PC-9 (cell line): ENCODE data around the gene CPED1. TPM values are rescaled to one million over a fixed set of nuclear protein-coding genes. Genes with fewer than 3 reads are reported as not detected.

ENCODE experiments used
- BruUV-seq: library from RNA; stranded (reverse); fragments of 400-500 nt; replicated peaks from 2 replicates; lab custom pipeline; 2021; lab: Mats Ljungman, UMichigan
- CTCF ChIA-PET: fragments of 300-600 bp; sonication (Branson Sonifier 250); formaldehyde crosslinking; loops from one replicate; lab custom pipeline; 2022; ENCODE audit warnings: antibody characterized with exemption; lab: Charles Lee
- POLR2A ChIA-PET: fragments of 300-600 bp; sonication (Branson Sonifier 250); formaldehyde crosslinking; loops from one replicate; lab custom pipeline; 2022; ENCODE audit warnings: antibody characterized with exemption; ENCODE audit not compliant: unreplicated experiment; lab: Charles Lee
- DNase-seq, 2 experiments: peaks; one replicate each; pipeline versions ENCODE4 v3.0.0 to v3.0.0-alpha.2; 2015 to 2022; ENCODE audit warnings: mixed read lengths in 1 of 2
- H2AFZ ChIP-seq: fragments of 200-600 bp; sonication (generic); 2 replicates; pipeline ENCODE4 v1.8.1; 2017; ENCODE audit warnings: antibody characterized with exemption
- H3F3A ChIP-seq: fragments of 200-600 bp; sonication (generic); 2 replicates; pipeline ENCODE4 v1.8.1; 2017; ENCODE audit warnings: antibody characterized with exemption, mild to moderate bottlenecking, low read depth; ENCODE audit not compliant: insufficient read depth
- H3K27ac ChIP-seq: fragments of 200-600 bp; sonication (generic); 2 replicates; pipeline ENCODE4 v1.6.1; 2016; ENCODE audit warnings: mixed run types
- H3K27me3 ChIP-seq: fragments of 200-600 bp; sonication (generic); 2 replicates; pipeline ENCODE4 v1.6.1; 2016; ENCODE audit warnings: low read depth, mixed run types; ENCODE audit not compliant: insufficient read depth
- H3K36me3 ChIP-seq: fragments of 200-600 bp; sonication (generic); 2 replicates; pipeline ENCODE4 v1.6.1; 2016; ENCODE audit warnings: low read depth, mixed run types
- H3K4me1 ChIP-seq: fragments of 200-600 bp; sonication (generic); replicated peaks from 2 replicates; pipeline ENCODE4 v1.6.1; 2016; ENCODE audit warnings: mixed run types; ENCODE audit not compliant: insufficient read depth
- H3K4me2 ChIP-seq: fragments of 200-600 bp; sonication (generic); 2 replicates; pipeline ENCODE4 v1.6.1; 2017; ENCODE audit warnings: mixed run types
- H3K4me3 ChIP-seq: fragments of 200-600 bp; sonication (generic); 2 replicates; pipeline ENCODE4 v1.6.1; 2016; ENCODE audit warnings: mixed run types
- H3K79me2 ChIP-seq: fragments of 200-600 bp; sonication (generic); 2 replicates; pipeline ENCODE4 v1.6.1; 2017; ENCODE audit warnings: low read depth, mixed run types
- H3K9me2 ChIP-seq: fragments of 200-600 bp; sonication (generic); 2 replicates; pipeline ENCODE4 v1.8.1; 2017; ENCODE audit warnings: mild to moderate bottlenecking; ENCODE audit not compliant: insufficient read depth
- H3K9me3 ChIP-seq: fragments of 200-600 bp; sonication (generic); 2 replicates; pipeline ENCODE4 v1.8.1; 2016; ENCODE audit warnings: low read depth; ENCODE audit not compliant: insufficient read depth
- H4K20me1 ChIP-seq: fragments of 200-600 bp; sonication (generic); 2 replicates; pipeline ENCODE4 v1.8.1; 2017; ENCODE audit not compliant: insufficient read depth
- CTCF ChIP-seq: fragments of 200-600 bp; sonication (generic); conservative IDR thresholded peaks from 2 replicates; pipeline ENCODE4 v1.6.1; 2017; ENCODE audit warnings: mixed run types, antibody characterized with exemption, mild to moderate bottlenecking, moderate library complexity
- EZH2 ChIP-seq: fragments of 200-600 bp; sonication (generic); IDR thresholded peaks from 2 replicates; pipeline ENCODE4 v1.8.0; 2017; ENCODE audit warnings: antibody characterized with exemption, low read depth
- intact Hi-C: fragments of 100-400 bp; cut with micrococcal nuclease; formaldehyde crosslinking; loops from one replicate; pipeline ENCODE4 v1.10.0; 2022; ENCODE audit not compliant: unreplicated experiment
- total RNA-seq: library from RNA; stranded (reverse); gene quantifications from 2 replicates; pipeline ENCODE4 v1.2.3, GENCODE V29; 2021

The CPED1 gene
- total RNA-seq, 1 experiment from 2014 or later = 2.4 TPM

- DNase-seq = peak; percentile 60 to 61
- CTCF ChIA-PET = no interaction called here
- H3K79me2 ChIP-seq = no peaks in the 10 kb centered on the region
- H3K4me1 ChIP-seq = 0 out of 2 replicates have a peak, but pooled peaks cover 9% of the 10 kb centered on the region
- no peaks in the 10 kb centered on the region for H4K20me1 ChIP-seq
- H3K36me3 ChIP-seq = no peaks in the 10 kb centered on the region
- H3K27ac ChIP-seq = no peak overlapping the region
- POLR2A ChIA-PET = interaction anchor here (0.5 to 0.7 kb wide), 4 partner anchors 317 to 1540 kb away, joined by 4 to 12 read pairs (median 4); no protein-coding TSS in a partner anchor
- H3K27me3 ChIP-seq = no peaks in the 10 kb centered on the region
- intact Hi-C loops = no loop called here
- no peak overlapping the region for H3K4me3 ChIP-seq
- TF ChIP-seq EZH2 = no peak
- no peak for TF ChIP-seq CTCF
- no peak overlapping the region for H2AFZ ChIP-seq
- no peaks in the 10 kb centered on the region for H3K9me3 ChIP-seq
- no peak overlapping the region for H3K4me2 ChIP-seq
- no TSS peak for BruUV-seq
- peaks cover 4% of the 10 kb centered on the region; the same call in 1 of the 2 replicates for H3F3A ChIP-seq
- H3K9me2 ChIP-seq = peaks cover 3% of the 10 kb centered on the region; the same call in 1 of the 2 replicates
Measured at GRCh38 chr7:120996333-120996987, 7.9 kb downstream of the CPED1 start.

DNA sequence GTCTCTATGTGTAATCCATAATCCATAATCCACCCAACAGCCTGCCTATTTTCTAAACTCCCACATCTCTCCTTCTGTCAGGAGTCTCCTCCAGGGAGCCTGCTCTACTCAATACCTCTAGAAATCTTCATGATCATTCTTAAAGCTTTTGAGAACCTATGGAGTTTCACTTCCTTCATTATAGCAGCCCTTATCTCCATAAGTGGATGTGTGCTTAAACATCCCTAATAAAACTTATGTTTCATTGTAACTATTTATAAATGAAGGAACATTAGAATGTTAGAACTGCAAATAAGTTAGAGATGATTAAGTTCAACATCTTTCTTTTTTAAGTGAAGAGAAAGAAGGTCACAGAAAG lies 8.5 kb downstream of the CPED1 start:
- ChIA-PET POLR2A (no interaction called here), CTCF (no interaction called here)
- Histone ChIP-seq H3K27me3 (no peaks in the 10 kb centered on the region), H4K20me1 (no peaks in the 10 kb centered on the region), H3F3A (peaks cover 4% of the 10 kb centered on the region; the same call in 1 of the 2 replicates), H3K79me2 (no peaks in the 10 kb centered on the region), H3K27ac (no peak overlapping the region), H3K4me3 (no peak overlapping the region), H3K9me2 (peaks cover 3% of the 10 kb centered on the region; the same call in 1 of the 2 replicates), H3K36me3 (no peaks in the 10 kb centered on the region), H3K4me2 (no peak overlapping the region), H3K9me3 (no peaks in the 10 kb centered on the region), H2AFZ (no peak overlapping the region), H3K4me1 (0 out of 2 replicates have a peak, but pooled peaks cover 9% of the 10 kb centered on the region)
- BruUV-seq = no TSS peak
- TF ChIP-seq CTCF = no peak
- TF ChIP-seq EZH2 = no peak
- DNase-seq = no peak
- intact Hi-C loops = no loop called here

- H2AFZ ChIP-seq = no peak overlapping the region
- no TSS peak for BruUV-seq
- CTCF ChIA-PET = interaction anchor here (0.6 kb wide), 1 partner anchor 10 kb away, joined by 3 read pairs; the partner anchor contains the start of gene CPED1
Measured at GRCh38 chr7:120997882-120998474, 9.5 kb downstream of the CPED1 start.

More at GRCh38 chr7:120997882-120998474, 9.5 kb downstream of the CPED1 start:
- Histone ChIP-seq H3K9me2 (peaks cover 2% of the 10 kb centered on the region; the same call in 1 of the 2 replicates), H3K9me3 (no peaks in the 10 kb centered on the region; the same call in 1 of the 2 replicates), H3F3A (peaks cover 4% of the 10 kb centered on the region; the same call in 1 of the 2 replicates), H4K20me1 (no peaks in the 10 kb centered on the region), H3K4me3 (no peak overlapping the region), H3K36me3 (no peaks in the 10 kb centered on the region), H3K4me2 (no peak overlapping the region), H3K27me3 (no peaks in the 10 kb centered on the region), H3K27ac (no peak overlapping the region), H3K4me1 (0 out of 2 replicates have a peak, but pooled peaks cover 9% of the 10 kb centered on the region), H3K79me2 (no peaks in the 10 kb centered on the region)
- TF ChIP-seq CTCF = no peak
- no peak for TF ChIP-seq EZH2
- intact Hi-C loops = no loop called here
- DNase-seq = no peak
- POLR2A ChIA-PET = no interaction called here
